ENCODE measurements around the gene MSI2.

DNA sequence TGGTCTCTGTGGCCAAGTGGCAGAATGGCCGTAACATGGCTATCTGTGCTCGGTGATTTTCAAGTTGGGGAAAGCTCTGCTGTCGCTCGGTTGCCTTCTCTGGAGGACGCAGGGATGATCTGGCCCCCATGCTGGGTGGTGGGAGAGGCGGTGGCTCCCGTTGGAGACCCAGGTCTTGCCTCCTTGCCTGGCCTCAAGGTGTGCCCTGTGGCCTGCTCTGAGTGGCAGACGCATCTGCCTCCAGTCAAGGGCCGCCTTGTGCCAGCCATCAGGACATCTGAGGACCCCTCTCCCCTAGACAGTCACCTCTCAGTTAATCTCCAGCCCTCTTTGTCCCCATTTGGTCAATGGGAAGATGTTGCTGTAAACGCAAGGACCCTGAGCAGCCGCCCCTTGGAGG, 322.9 kb downstream of the MSI2 start:
- TF ChIP-seq, protein P1, sequence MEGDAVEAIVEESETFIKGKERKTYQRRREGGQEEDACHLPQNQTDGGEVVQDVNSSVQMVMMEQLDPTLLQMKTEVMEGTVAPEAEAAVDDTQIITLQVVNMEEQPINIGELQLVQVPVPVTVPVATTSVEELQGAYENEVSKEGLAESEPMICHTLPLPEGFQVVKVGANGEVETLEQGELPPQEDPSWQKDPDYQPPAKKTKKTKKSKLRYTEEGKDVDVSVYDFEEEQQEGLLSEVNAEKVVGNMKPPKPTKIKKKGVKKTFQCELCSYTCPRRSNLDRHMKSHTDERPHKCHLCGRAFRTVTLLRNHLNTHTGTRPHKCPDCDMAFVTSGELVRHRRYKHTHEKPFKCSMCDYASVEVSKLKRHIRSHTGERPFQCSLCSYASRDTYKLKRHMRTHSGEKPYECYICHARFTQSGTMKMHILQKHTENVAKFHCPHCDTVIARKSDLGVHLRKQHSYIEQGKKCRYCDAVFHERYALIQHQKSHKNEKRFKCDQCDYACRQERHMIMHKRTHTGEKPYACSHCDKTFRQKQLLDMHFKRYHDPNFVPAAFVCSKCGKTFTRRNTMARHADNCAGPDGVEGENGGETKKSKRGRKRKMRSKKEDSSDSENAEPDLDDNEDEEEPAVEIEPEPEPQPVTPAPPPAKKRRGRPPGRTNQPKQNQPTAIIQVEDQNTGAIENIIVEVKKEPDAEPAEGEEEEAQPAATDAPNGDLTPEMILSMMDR (IDR thresholded peaks at IDR 0.05), result no peak
- TF ChIP-seq POLR2AphosphoS5 (IDR thresholded peaks at IDR 0.05) (no peak), POLR2A (IDR thresholded peaks at IDR 0.05) (no peak), EP300 (IDR thresholded peaks at IDR 0.05) (no peak)

Data from sigmoid colon (tissue), 4 donors.